Frontal cortex (tissue), 4 donors: ENCODE data around the gene ADARB2. TPM values are rescaled to one million over a fixed set of nuclear protein-coding genes. Genes with fewer than 3 reads are reported as not detected.
A peak's percentile ranks its signal among the peaks of the same experiment; 100 is the strongest.

ENCODE experiments used
- DNase-seq, 2 donors: peaks; one replicate each; pipeline ENCODE4 v3.0.0; 2012; ENCODE audit warnings: low spot score in 2 of 2
- FAIRE-seq: peaks from 2 replicates; lab custom pipeline; 2012; peaks lifted over from hg19 to GRCh38; lab: Jason Lieb, UNC
- total RNA-seq: library from RNA; depleted of rRNA; stranded (reverse); fragments of >200 nt; gene quantifications from one replicate; pipeline ENCODE4 v1.2.3, GENCODE V29; 2014
- donor health status: control.
- donor health status: control.
- donor health status: control.

Gene ADARB2
- total RNA-seq, 1 donor from 2014 or later: 3.3 TPM

- DNase-seq (no peak), FAIRE-seq (no peak)
Measured at GRCh38 chr10:1299041-1299726, 438.1 kb downstream of the ADARB2 start.

- no peak for DNase-seq
- FAIRE-seq: no peak
Measured at GRCh38 chr10:1297566-1298301, 439.6 kb downstream of the ADARB2 start.

- no peak for FAIRE-seq
- DNase-seq: no peak
Measured at GRCh38 chr10:1295756-1296480, 441.4 kb downstream of the ADARB2 start.

GRCh38 chr10:1294748-1295147 lies 442.6 kb downstream of the ADARB2 start:
- FAIRE-seq (no peak), DNase-seq (no peak)

GRCh38 chr10:1293636-1294435 lies 443.5 kb downstream of the ADARB2 start:
- DNase-seq: peak in 1 of 2 donors; percentile 41
- FAIRE-seq: no peak

- FAIRE-seq (no peak), DNase-seq (no peak)
Measured at GRCh38 chr10:1293157-1293556, 444.2 kb downstream of the ADARB2 start.

- FAIRE-seq: no peak
- no peak for DNase-seq
Measured at GRCh38 chr10:1292611-1293031, 444.7 kb downstream of the ADARB2 start.

- FAIRE-seq: no peak
Measured at GRCh38 chr10:1291178-1292090, 445.9 kb downstream of the ADARB2 start.

GRCh38 chr10:1290071-1290471 lies 447.3 kb downstream of the ADARB2 start:
- DNase-seq (no peak), FAIRE-seq (no peak)

More at GRCh38 chr10:1291178-1292090, 445.9 kb downstream of the ADARB2 start:
- DNase-seq: no peak

- DNase-seq: no peak
- FAIRE-seq: no peak
Measured at GRCh38 chr10:1289591-1289990, 447.7 kb downstream of the ADARB2 start.

- FAIRE-seq (no peak), DNase-seq (no peak)
Measured at GRCh38 chr10:1287971-1288401, 449.3 kb downstream of the ADARB2 start.

GRCh38 chr10:1287487-1287886 lies 449.8 kb downstream of the ADARB2 start:
- no peak for DNase-seq
- no peak for FAIRE-seq

GRCh38 chr10:1284076-1284475 lies 453.2 kb downstream of the ADARB2 start:
- DNase-seq (no peak), FAIRE-seq (no peak)

GRCh38 chr10:1281405-1281782 lies 455.9 kb downstream of the ADARB2 start:
- no peak for DNase-seq
- no peak for FAIRE-seq

GRCh38 chr10:1280466-1281404 lies 456.6 kb downstream of the ADARB2 start:
- DNase-seq: no peak
- FAIRE-seq: no peak

GRCh38 chr10:1278306-1278705 lies 459.0 kb downstream of the ADARB2 start:
- no peak for DNase-seq
- FAIRE-seq: no peak

- FAIRE-seq (no peak), DNase-seq (no peak)
Measured at GRCh38 chr10:1274701-1275544, 462.4 kb downstream of the ADARB2 start.
